D721Med (cell line): ENCODE data around the gene PPFIA2.
A peak's percentile ranks its signal among the peaks of the same experiment; 100 is the strongest.

Experiments
- DNase-seq: peaks from one replicate; pipeline ENCODE4 v3.0.0; 2011; ENCODE audit warnings: low spot score; ENCODE audit not compliant: insufficient read length
- FAIRE-seq: peaks from 2 replicates; lab custom pipeline; 2011; peaks lifted over from hg19 to GRCh38; lab: Jason Lieb, UNC
- CTCF ChIP-seq: IDR thresholded peaks from 2 replicates; pipeline ENCODE4 v1.5.1; 2012; ENCODE audit warnings: mild to moderate bottlenecking, control low read depth; ENCODE audit not compliant: insufficient read depth; ENCODE audit errors: missing control alignments

Gene PPFIA2

GRCh38 chr12:81626406-81626805 lies 132.7 kb downstream of the PPFIA2 start:
- FAIRE-seq (peak; percentile 72), DNase-seq (no peak)
- TF ChIP-seq CTCF: no peak

- DNase-seq: no peak
- FAIRE-seq: no peak
- TF ChIP-seq CTCF: no peak
These were observed 141.2 kb downstream of the PPFIA2 start for GRCh38 chr12:81617915-81618314.

GRCh38 chr12:81615026-81615588 lies 144.0 kb downstream of the PPFIA2 start:
- no peak for DNase-seq
- FAIRE-seq: peak; percentile 87
- no peak for TF ChIP-seq CTCF

- peak; percentile 52 for TF ChIP-seq CTCF
- DNase-seq (no peak), FAIRE-seq (peak; percentile 89)
These were observed 147.9 kb downstream of the PPFIA2 start for GRCh38 chr12:81610955-81611889.

GRCh38 chr12:81597928-81598604 lies 161.1 kb downstream of the PPFIA2 start:
- FAIRE-seq: peak; percentile 100
- no peak for DNase-seq
- no peak for TF ChIP-seq CTCF

GRCh38 chr12:81596558-81596957 lies 162.6 kb downstream of the PPFIA2 start:
- no peak for TF ChIP-seq CTCF
- DNase-seq (no peak), FAIRE-seq (no peak)
